GM19099 (cell line): ENCODE results near the gene AGBL1.

ENCODE experiments used
- POLR2A ChIP-seq: IDR thresholded peaks from 3 replicates; pipeline ENCODE4 v1.6.1; 2011; ENCODE audit warnings: low read depth; ENCODE audit not compliant: insufficient read length; ENCODE audit errors: extremely low read depth

AGBL1 gene

GRCh38 chr15:86127547-86127946 lies 47.9 kb downstream of the AGBL1 start:
- TF ChIP-seq POLR2A: no peak

GRCh38 chr15:86135041-86135440 lies 55.4 kb downstream of the AGBL1 start:
- no peak for TF ChIP-seq POLR2A

- no peak for TF ChIP-seq POLR2A
Observed at GRCh38 chr15:86136861-86137260, 57.2 kb downstream of the AGBL1 start.

- TF ChIP-seq POLR2A: no peak
Observed at GRCh38 chr15:86138798-86139197, 59.1 kb downstream of the AGBL1 start.

- TF ChIP-seq POLR2A: no peak
Observed at GRCh38 chr15:86139828-86140227, 60.2 kb downstream of the AGBL1 start.

GRCh38 chr15:86154705-86155104 lies 75.0 kb downstream of the AGBL1 start:
- no peak for TF ChIP-seq POLR2A

GRCh38 chr15:86155551-86155950 lies 75.9 kb downstream of the AGBL1 start:
- no peak for TF ChIP-seq POLR2A

- no peak for TF ChIP-seq POLR2A
Observed at GRCh38 chr15:86157606-86158293, 78.1 kb downstream of the AGBL1 start.

GRCh38 chr15:86159468-86159867 lies 79.8 kb downstream of the AGBL1 start:
- no peak for TF ChIP-seq POLR2A

GRCh38 chr15:86161250-86161649 lies 81.6 kb downstream of the AGBL1 start:
- no peak for TF ChIP-seq POLR2A

GRCh38 chr15:86162172-86162591 lies 82.5 kb downstream of the AGBL1 start:
- no peak for TF ChIP-seq POLR2A

- no peak for TF ChIP-seq POLR2A
Observed at GRCh38 chr15:86162641-86163040, 83.0 kb downstream of the AGBL1 start.

- TF ChIP-seq POLR2A: no peak
Observed at GRCh38 chr15:86163816-86164215, 84.1 kb downstream of the AGBL1 start.

- TF ChIP-seq POLR2A: no peak
Observed at GRCh38 chr15:86164232-86164898, 84.7 kb downstream of the AGBL1 start.

- no peak for TF ChIP-seq POLR2A
Observed at GRCh38 chr15:86165265-86166211, 85.9 kb downstream of the AGBL1 start.

GRCh38 chr15:86167841-86168240 lies 88.2 kb downstream of the AGBL1 start:
- no peak for TF ChIP-seq POLR2A

GRCh38 chr15:86178845-86179244 lies 99.2 kb downstream of the AGBL1 start:
- TF ChIP-seq POLR2A: no peak
